NCI-H2107 (cell line): Measurements from ENCODE around the gene SLC47A2.

Source experiments
- DNase-seq: peaks from one replicate; lab custom pipeline; 2025; lab: John Stamatoyannopoulos, UW

The SLC47A2 gene

GRCh38 chr17:19728084-19728495, 11.7 kb upstream of the SLC47A2 start:
- DNase-seq: no peak

GRCh38 chr17:19727501-19728078, 11.2 kb upstream of the SLC47A2 start:
- DNase-seq: no peak

GRCh38 chr17:19726631-19727376, 10.4 kb upstream of the SLC47A2 start:
- DNase-seq: no peak

- no peak for DNase-seq
Observed at GRCh38 chr17:19725486-19725885, 9.1 kb upstream of the SLC47A2 start.

- no peak for DNase-seq
Observed at GRCh38 chr17:19724501-19725420, 8.4 kb upstream of the SLC47A2 start.

- no peak for DNase-seq
Observed at GRCh38 chr17:19723964-19724363, 7.6 kb upstream of the SLC47A2 start.

- no peak for DNase-seq
Observed at GRCh38 chr17:19720631-19721426, 4.4 kb upstream of the SLC47A2 start.

- DNase-seq: no peak
Observed at GRCh38 chr17:19720210-19720475, 3.8 kb upstream of the SLC47A2 start.

- DNase-seq: no peak
Observed at GRCh38 chr17:19719355-19720209, 3.2 kb upstream of the SLC47A2 start.

GRCh38 chr17:19718613-19719354, 2.4 kb upstream of the SLC47A2 start:
- DNase-seq: no peak

GRCh38 chr17:19718041-19718612, 1.7 kb upstream of the SLC47A2 start:
- DNase-seq: no peak

GRCh38 chr17:19717411-19717908, 1.1 kb upstream of the SLC47A2 start:
- no peak for DNase-seq

- DNase-seq: no peak
Observed at GRCh38 chr17:19717031-19717360, 612 bp upstream of the SLC47A2 start.

GRCh38 chr17:19714542-19715411, 1.6 kb downstream of the SLC47A2 start:
- DNase-seq: no peak

GRCh38 chr17:19713901-19714361, 2.5 kb downstream of the SLC47A2 start:
- no peak for DNase-seq

- DNase-seq: no peak
Observed at GRCh38 chr17:19713462-19713861, 2.9 kb downstream of the SLC47A2 start.

- DNase-seq: no peak
Observed at GRCh38 chr17:19712436-19713004, 3.9 kb downstream of the SLC47A2 start.

GRCh38 chr17:19709841-19710240, 6.5 kb downstream of the SLC47A2 start:
- no peak for DNase-seq
